ENCODE data around the gene TMEM26.

Gene TMEM26

DNA sequence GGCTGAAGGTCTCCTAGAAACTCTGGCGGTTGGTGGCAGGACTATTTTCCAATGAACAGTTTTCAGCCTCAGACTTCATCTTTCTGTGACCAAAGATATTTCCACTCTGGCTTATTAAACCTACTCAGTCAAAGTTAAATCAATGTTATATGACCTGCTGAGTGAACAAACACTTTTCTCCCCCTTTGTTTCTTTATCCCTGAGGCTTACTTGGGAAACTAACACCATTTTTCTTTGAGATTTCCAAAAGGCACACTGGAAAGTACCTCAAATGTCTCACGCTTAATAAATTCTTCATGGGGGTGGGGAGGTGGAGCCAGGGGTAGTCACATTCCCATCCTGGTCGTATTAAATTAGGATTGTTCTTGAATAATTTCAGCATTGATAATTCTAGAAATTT is 1.8 kb downstream of the TMEM26 start:
- DNase-seq (ENCODE audit: insufficient read length, low spot score), result no peak
- FAIRE-seq, result no peak
- TF ChIP-seq POLR2A (IDR thresholded peaks at IDR 0.05; ENCODE audit: low read depth, low read length) (no peak), SPI1 (IDR thresholded peaks at IDR 0.05; ENCODE audit: low read depth, low read length) (no peak), PAX5 (IDR thresholded peaks at IDR 0.05; ENCODE audit: insufficient read depth, low read length, severe bottlenecking) (no peak), TAF1 (IDR thresholded peaks at IDR 0.05; ENCODE audit: low read depth, low read length) (no peak), POU2F2 (IDR thresholded peaks at IDR 0.05; ENCODE audit: low read depth, low read length) (no peak), POLR2AphosphoS5 (IDR thresholded peaks at IDR 0.05; ENCODE audit: low read depth, low read length) (no peak)

DNA sequence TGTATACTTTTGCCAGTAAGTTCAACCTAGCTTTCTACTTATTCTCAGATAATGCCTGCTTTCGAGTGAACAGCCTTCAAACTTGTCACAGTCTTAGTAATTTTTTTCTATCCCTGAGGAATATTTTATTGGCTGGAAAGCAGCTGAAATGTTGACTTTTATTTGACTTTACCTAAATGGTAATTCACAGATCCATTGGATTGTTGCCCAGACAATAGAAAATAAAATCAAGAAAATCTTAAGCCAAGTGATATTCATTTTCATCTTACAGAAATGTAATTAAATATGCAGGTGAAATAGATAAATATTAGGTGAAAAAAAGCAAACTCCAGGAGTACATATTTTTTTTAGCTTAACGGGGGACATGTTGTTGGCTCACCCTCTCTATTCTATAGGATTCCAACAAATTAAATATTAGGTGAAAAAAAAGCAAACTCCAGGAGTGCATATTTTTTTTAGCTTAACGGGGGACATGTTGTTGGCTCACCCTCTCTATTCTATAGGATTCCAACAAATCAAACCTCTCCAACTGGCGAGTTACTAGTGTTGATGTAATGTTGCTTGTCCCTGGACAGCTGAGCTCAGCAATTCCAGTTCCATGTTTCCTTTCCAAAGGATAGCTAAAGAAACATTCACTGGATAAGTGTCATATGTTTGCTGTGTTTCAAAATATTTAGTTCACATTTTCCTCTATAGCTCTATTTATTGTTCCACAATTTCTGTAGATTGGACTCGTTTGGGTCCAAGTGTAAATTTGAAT is 4.2 kb downstream of the TMEM26 start:
- DNase-seq (ENCODE audit: insufficient read length, low spot score), result no peak
- no peak for TF ChIP-seq SPI1 (IDR thresholded peaks at IDR 0.05; ENCODE audit: low read depth, low read length)
- TF ChIP-seq POLR2AphosphoS5 (IDR thresholded peaks at IDR 0.05; ENCODE audit: low read depth, low read length), result no peak
- TF ChIP-seq TAF1 (IDR thresholded peaks at IDR 0.05; ENCODE audit: low read depth, low read length), result no peak
- TF ChIP-seq PAX5 (IDR thresholded peaks at IDR 0.05; ENCODE audit: insufficient read depth, low read length, severe bottlenecking), result no peak
- TF ChIP-seq POLR2A (IDR thresholded peaks at IDR 0.05; ENCODE audit: low read depth, low read length), result no peak
- no peak for TF ChIP-seq POU2F2 (IDR thresholded peaks at IDR 0.05; ENCODE audit: low read depth, low read length)
- FAIRE-seq, result no peak

DNA sequence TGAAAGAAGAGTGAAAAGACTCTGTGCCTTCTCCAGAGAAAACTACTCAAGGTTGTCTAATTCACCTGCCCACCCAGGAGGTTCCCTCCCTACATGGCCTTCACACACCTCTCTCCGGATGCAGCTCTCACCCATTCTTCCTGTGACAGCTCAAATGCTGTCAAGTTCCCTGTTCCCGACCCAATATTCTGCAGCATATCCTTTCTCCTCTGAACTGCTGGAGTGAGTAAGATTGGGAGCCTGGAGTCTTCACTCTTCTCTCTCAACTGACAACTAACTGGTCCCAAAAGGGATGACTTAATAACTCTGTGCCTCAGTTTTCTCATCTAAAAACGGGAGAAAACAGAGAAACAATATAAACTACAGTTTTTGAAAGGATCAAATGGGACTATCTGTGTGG is 5.1 kb downstream of the TMEM26 start:
- TF ChIP-seq SPI1 (IDR thresholded peaks at IDR 0.05; ENCODE audit: low read depth, low read length) (no peak), TAF1 (IDR thresholded peaks at IDR 0.05; ENCODE audit: low read depth, low read length) (no peak), POLR2AphosphoS5 (IDR thresholded peaks at IDR 0.05; ENCODE audit: low read depth, low read length) (no peak), POLR2A (IDR thresholded peaks at IDR 0.05; ENCODE audit: low read depth, low read length) (no peak), PAX5 (IDR thresholded peaks at IDR 0.05; ENCODE audit: insufficient read depth, low read length, severe bottlenecking) (no peak), POU2F2 (IDR thresholded peaks at IDR 0.05; ENCODE audit: low read depth, low read length) (no peak)
- no peak for FAIRE-seq

DNA sequence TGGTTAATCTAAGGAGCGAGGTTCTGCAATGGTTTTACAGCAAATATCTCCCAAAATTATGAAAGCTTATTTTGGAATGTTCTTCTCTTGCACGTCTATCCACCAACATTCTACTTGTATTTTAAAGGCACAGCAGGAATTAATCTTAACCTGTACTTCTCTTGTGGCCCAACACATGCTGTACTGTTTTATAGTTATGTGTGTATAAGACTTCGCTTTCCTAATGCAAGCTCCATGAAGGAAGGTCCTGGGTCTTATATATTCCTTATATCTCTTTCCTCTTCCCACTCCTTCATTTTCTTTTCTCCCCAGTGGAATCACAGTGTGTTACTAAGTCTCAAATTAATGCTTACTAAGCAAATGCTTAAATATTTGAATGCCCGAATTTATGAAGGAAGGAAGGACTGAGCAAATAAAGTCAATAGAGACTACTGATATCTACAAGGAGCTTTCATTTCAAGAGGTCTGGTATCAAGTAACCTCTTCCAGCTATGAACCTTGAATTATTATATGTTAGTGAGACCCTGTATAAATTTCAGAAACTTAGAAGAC is 14.0 kb downstream of the TMEM26 start:
- TF ChIP-seq POU2F2 (IDR thresholded peaks at IDR 0.05; ENCODE audit: low read depth, low read length), result no peak
- TF ChIP-seq SPI1 (IDR thresholded peaks at IDR 0.05; ENCODE audit: low read depth, low read length), result no peak
- TF ChIP-seq PAX5 (IDR thresholded peaks at IDR 0.05; ENCODE audit: insufficient read depth, low read length, severe bottlenecking), result no peak
- TF ChIP-seq POLR2AphosphoS5 (IDR thresholded peaks at IDR 0.05; ENCODE audit: low read depth, low read length), result no peak
- TF ChIP-seq POLR2A (IDR thresholded peaks at IDR 0.05; ENCODE audit: low read depth, low read length), result no peak
- TF ChIP-seq TAF1 (IDR thresholded peaks at IDR 0.05; ENCODE audit: low read depth, low read length), result no peak
- no peak for DNase-seq (ENCODE audit: insufficient read length, low spot score)
- FAIRE-seq, result no peak

More for the DNA sequence above, 5.1 kb downstream of the TMEM26 start:
- DNase-seq (ENCODE audit: insufficient read length, low spot score), result no peak

DNA sequence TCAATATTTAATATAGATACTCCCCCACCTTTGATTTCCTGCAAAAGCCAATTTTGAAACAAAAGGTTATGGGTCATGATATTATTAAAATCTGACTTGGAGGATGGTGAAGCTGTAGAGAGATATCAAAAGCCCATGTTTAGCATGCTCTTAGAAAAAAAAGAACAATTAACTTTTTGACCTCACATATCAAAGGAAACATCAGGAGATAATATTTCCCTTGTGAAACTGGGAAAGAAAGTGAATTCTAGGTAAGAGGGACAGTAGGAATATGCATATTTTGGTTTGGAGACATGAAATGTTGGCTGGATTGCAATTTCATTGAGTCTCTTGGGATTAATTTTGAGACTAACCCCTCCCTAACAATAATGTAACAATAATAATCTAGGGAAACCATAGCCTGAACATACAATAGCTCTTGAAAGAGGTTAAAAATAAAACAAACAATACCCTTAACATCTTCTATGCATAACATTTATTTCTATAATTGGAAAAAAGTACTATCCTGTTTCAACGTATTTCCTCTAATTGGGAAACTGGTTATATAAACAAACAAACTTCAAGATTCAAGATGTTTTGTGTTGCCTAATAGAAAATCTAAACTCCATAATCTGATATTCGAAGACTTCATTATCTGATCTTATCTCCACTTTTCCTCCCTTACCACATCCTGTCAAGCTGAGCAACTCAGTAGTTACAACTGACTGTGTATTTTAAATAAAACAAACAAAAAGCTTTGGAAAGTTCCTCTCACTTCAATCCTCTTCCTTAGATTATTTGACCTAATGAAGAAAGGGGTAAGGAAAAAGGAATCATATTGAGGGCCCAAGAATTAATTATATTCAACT is 14.8 kb downstream of the TMEM26 start:
- no peak for DNase-seq (ENCODE audit: insufficient read length, low spot score)
- no peak for FAIRE-seq
- TF ChIP-seq SPI1 (IDR thresholded peaks at IDR 0.05; ENCODE audit: low read depth, low read length), result no peak
- no peak for TF ChIP-seq POU2F2 (IDR thresholded peaks at IDR 0.05; ENCODE audit: low read depth, low read length)
- TF ChIP-seq TAF1 (IDR thresholded peaks at IDR 0.05; ENCODE audit: low read depth, low read length), result no peak
- no peak for TF ChIP-seq POLR2AphosphoS5 (IDR thresholded peaks at IDR 0.05; ENCODE audit: low read depth, low read length)
- TF ChIP-seq PAX5 (IDR thresholded peaks at IDR 0.05; ENCODE audit: insufficient read depth, low read length, severe bottlenecking), result no peak
- TF ChIP-seq POLR2A (IDR thresholded peaks at IDR 0.05; ENCODE audit: low read depth, low read length), result no peak

DNA sequence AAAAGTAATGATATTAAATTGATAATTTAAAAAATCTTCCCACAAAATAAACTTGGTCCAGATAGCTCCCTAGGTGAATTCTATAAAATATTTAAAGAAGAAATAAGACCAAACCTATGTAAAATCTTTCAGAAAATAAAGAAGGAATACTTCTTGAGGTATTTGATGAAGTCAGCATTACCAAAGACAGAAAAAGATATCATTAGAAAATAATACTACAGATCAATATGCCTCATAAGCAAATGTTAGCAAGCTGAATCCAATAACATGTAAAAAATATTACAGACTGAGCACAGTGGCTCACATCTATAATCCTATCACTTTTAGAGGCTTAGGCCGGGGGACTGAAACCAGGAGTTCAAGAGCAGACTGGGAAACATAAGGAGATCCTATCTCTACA is 30.0 kb downstream of the TMEM26 start:
- TF ChIP-seq POU2F2 (IDR thresholded peaks at IDR 0.05; ENCODE audit: low read depth, low read length) (no peak), PAX5 (IDR thresholded peaks at IDR 0.05; ENCODE audit: insufficient read depth, low read length, severe bottlenecking) (no peak), POLR2AphosphoS5 (IDR thresholded peaks at IDR 0.05; ENCODE audit: low read depth, low read length) (no peak), SPI1 (IDR thresholded peaks at IDR 0.05; ENCODE audit: low read depth, low read length) (no peak), POLR2A (IDR thresholded peaks at IDR 0.05; ENCODE audit: low read depth, low read length) (no peak), TAF1 (IDR thresholded peaks at IDR 0.05; ENCODE audit: low read depth, low read length) (no peak)
- FAIRE-seq, result no peak
- no peak for DNase-seq (ENCODE audit: insufficient read length, low spot score)

DNA sequence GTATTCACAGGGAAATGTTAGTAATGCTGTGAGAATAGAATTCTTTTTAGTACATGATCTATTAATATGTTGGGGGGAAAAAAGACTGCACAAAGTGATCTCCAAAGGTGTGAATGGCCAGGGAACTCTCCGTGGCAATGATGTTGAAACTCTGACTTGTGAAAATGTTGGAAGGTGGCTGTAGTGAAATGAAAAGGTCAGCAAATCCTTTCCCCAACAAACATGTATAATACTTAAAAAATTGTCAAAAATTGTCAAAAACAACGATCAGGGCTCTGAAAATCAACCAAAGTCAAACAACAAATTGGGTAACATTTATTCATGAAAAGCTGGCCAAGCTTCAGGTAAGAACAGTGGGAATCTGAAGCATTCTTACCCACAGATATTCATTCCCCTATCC is 35.5 kb downstream of the TMEM26 start:
- no peak for TF ChIP-seq SPI1 (IDR thresholded peaks at IDR 0.05; ENCODE audit: low read depth, low read length)
- no peak for TF ChIP-seq POU2F2 (IDR thresholded peaks at IDR 0.05; ENCODE audit: low read depth, low read length)
- no peak for TF ChIP-seq POLR2A (IDR thresholded peaks at IDR 0.05; ENCODE audit: low read depth, low read length)
- TF ChIP-seq POLR2AphosphoS5 (IDR thresholded peaks at IDR 0.05; ENCODE audit: low read depth, low read length), result no peak
- no peak for TF ChIP-seq TAF1 (IDR thresholded peaks at IDR 0.05; ENCODE audit: low read depth, low read length)
- no peak for TF ChIP-seq PAX5 (IDR thresholded peaks at IDR 0.05; ENCODE audit: insufficient read depth, low read length, severe bottlenecking)
- FAIRE-seq (no peak), DNase-seq (ENCODE audit: insufficient read length, low spot score) (no peak)

DNA sequence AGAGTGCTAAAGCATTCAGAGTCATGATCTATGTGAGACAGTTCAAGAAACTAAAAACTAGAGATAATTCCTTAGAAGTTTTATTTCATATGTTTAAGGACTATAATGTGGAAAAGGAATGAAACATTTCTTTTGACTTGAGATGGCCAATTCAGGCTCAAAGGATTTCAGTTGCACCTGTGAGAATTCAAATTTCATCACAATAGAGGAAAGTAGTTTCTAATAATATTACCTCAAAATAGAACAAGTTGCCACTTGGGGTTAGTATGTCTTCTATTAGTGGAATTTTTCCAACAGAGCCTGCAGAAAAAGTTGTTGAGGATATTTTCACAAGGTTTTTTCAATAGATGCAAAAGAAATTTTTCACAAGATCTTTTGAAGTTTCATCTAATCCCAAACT is 37.4 kb downstream of the TMEM26 start:
- no peak for DNase-seq (ENCODE audit: insufficient read length, low spot score)
- FAIRE-seq, result no peak

DNA sequence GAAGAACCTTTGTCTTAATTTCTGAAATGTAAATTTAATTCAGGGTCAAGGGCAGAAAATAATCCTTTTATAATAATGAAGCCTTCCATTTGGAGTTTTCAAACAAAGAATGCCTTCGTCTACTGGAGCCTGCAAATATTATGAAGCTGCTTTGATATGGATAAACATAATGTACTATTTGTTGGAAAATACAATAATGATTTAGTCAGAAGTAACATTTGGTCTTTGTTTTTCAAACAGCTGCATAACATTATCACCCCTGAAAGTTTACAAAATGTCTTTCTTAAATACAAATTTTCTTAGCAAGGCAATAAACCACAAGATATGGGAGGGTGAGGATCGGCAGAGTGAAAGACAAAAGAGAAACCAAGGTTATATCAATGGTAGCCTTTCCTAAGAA is 41.5 kb downstream of the TMEM26 start:
- FAIRE-seq (no peak), DNase-seq (ENCODE audit: insufficient read length, low spot score) (no peak)
- TF ChIP-seq POLR2AphosphoS5 (IDR thresholded peaks at IDR 0.05; ENCODE audit: low read depth, low read length) (no peak), SPI1 (IDR thresholded peaks at IDR 0.05; ENCODE audit: low read depth, low read length) (no peak), PAX5 (IDR thresholded peaks at IDR 0.05; ENCODE audit: insufficient read depth, low read length, severe bottlenecking) (no peak), POU2F2 (IDR thresholded peaks at IDR 0.05; ENCODE audit: low read depth, low read length) (no peak), POLR2A (IDR thresholded peaks at IDR 0.05; ENCODE audit: low read depth, low read length) (no peak), TAF1 (IDR thresholded peaks at IDR 0.05; ENCODE audit: low read depth, low read length) (no peak)

More for the DNA sequence above, 37.4 kb downstream of the TMEM26 start:
- no peak for TF ChIP-seq POU2F2 (IDR thresholded peaks at IDR 0.05; ENCODE audit: low read depth, low read length)
- no peak for TF ChIP-seq POLR2A (IDR thresholded peaks at IDR 0.05; ENCODE audit: low read depth, low read length)
- TF ChIP-seq TAF1 (IDR thresholded peaks at IDR 0.05; ENCODE audit: low read depth, low read length), result no peak
- no peak for TF ChIP-seq POLR2AphosphoS5 (IDR thresholded peaks at IDR 0.05; ENCODE audit: low read depth, low read length)
- TF ChIP-seq PAX5 (IDR thresholded peaks at IDR 0.05; ENCODE audit: insufficient read depth, low read length, severe bottlenecking), result no peak
- TF ChIP-seq SPI1 (IDR thresholded peaks at IDR 0.05; ENCODE audit: low read depth, low read length), result no peak

Data from GM12891 (cell line).